ENCODE results near the gene TEX11. TPM values are rescaled to one million over a fixed set of nuclear protein-coding genes. Genes with fewer than 3 reads are reported as not detected.
"Not testable (repeated sequence)": the region's sequence is repeated elsewhere in the genome, so short reads cannot be mapped to it uniquely, and the experiment has no call there.

TEX11 gene
- total RNA-seq, 4 donors from 2014 or later: not detected

- no peaks in the 10 kb centered on the region for H3K4me1 ChIP-seq
- no peaks in the 10 kb centered on the region for H3K36me3 ChIP-seq
- H3K27me3 ChIP-seq: no peaks in the 10 kb centered on the region
- no peak overlapping the region for H3K4me3 ChIP-seq
- no peak overlapping the region for H3K27ac ChIP-seq
- TF ChIP-seq POLR2A (IDR thresholded peaks at IDR 0.05): no peak
- peak in 3 of 6 experiments; percentile 38 to 40 (median 39) for TF ChIP-seq CTCF (IDR thresholded peaks at IDR 0.05)
- DNase-seq: no peak
- H3K9me3 ChIP-seq: no peaks in the 10 kb centered on the region
Observed at GRCh38 chrX:70664726-70665125, 243.8 kb downstream of the TEX11 start.

GRCh38 chrX:70661124-70661523 is 247.4 kb downstream of the TEX11 start:
- not testable (repeated sequence) for H3K4me1 ChIP-seq, DNase-seq, H3K27me3 ChIP-seq, H3K9me3 ChIP-seq, H3K4me3 ChIP-seq, H3K36me3 ChIP-seq, H3K27ac ChIP-seq

- H3K36me3 ChIP-seq, H3K27me3 ChIP-seq, H3K4me3 ChIP-seq: not testable (repeated sequence)
Observed at GRCh38 chrX:70657546-70657945, 251.0 kb downstream of the TEX11 start.

GRCh38 chrX:70656304-70656703 is 252.2 kb downstream of the TEX11 start:
- TF ChIP-seq CTCF (IDR thresholded peaks at IDR 0.05) (no peak), POLR2A (IDR thresholded peaks at IDR 0.05) (no peak)
- Histone ChIP-seq H3K36me3 (no peaks in the 10 kb centered on the region), H3K27me3 (no peaks in the 10 kb centered on the region), H3K27ac (no peak overlapping the region), H3K4me3 (no peak overlapping the region), H3K9me3 (no peaks in the 10 kb centered on the region), H3K4me1 (no peaks in the 10 kb centered on the region)
- DNase-seq: no peak

More at GRCh38 chrX:70657546-70657945, 251.0 kb downstream of the TEX11 start:
- not testable (repeated sequence) for H3K9me3 ChIP-seq, H3K4me1 ChIP-seq, H3K27ac ChIP-seq, DNase-seq

GRCh38 chrX:70647910-70648309 is 260.6 kb downstream of the TEX11 start:
- H3K9me3 ChIP-seq, H3K36me3 ChIP-seq, H3K27me3 ChIP-seq, H3K27ac ChIP-seq, H3K4me3 ChIP-seq, DNase-seq, H3K4me1 ChIP-seq: not testable (repeated sequence)

- Histone ChIP-seq H3K9me3 (no peaks in the 10 kb centered on the region), H3K4me3 (no peak overlapping the region), H3K36me3 (no peaks in the 10 kb centered on the region), H3K27ac (no peak overlapping the region), H3K4me1 (no peaks in the 10 kb centered on the region), H3K27me3 (no peaks in the 10 kb centered on the region)
- DNase-seq: no peak
- TF ChIP-seq POLR2A (IDR thresholded peaks at IDR 0.05) (no peak), CTCF (IDR thresholded peaks at IDR 0.05) (no peak)
Observed at GRCh38 chrX:70636218-70636617, 272.3 kb downstream of the TEX11 start.

GRCh38 chrX:70635669-70636068 is 272.8 kb downstream of the TEX11 start:
- Histone ChIP-seq H3K4me3 (no peak overlapping the region), H3K4me1 (no peaks in the 10 kb centered on the region), H3K9me3 (no peaks in the 10 kb centered on the region), H3K27me3 (no peaks in the 10 kb centered on the region), H3K36me3 (no peaks in the 10 kb centered on the region), H3K27ac (no peak overlapping the region)
- TF ChIP-seq POLR2A (IDR thresholded peaks at IDR 0.05) (no peak), CTCF (IDR thresholded peaks at IDR 0.05) (no peak)
- no peak for DNase-seq

Data from Peyer's patch (tissue), 4 donors.